Measurements from ENCODE around the gene GNPAT.

GNPAT gene

DNA sequence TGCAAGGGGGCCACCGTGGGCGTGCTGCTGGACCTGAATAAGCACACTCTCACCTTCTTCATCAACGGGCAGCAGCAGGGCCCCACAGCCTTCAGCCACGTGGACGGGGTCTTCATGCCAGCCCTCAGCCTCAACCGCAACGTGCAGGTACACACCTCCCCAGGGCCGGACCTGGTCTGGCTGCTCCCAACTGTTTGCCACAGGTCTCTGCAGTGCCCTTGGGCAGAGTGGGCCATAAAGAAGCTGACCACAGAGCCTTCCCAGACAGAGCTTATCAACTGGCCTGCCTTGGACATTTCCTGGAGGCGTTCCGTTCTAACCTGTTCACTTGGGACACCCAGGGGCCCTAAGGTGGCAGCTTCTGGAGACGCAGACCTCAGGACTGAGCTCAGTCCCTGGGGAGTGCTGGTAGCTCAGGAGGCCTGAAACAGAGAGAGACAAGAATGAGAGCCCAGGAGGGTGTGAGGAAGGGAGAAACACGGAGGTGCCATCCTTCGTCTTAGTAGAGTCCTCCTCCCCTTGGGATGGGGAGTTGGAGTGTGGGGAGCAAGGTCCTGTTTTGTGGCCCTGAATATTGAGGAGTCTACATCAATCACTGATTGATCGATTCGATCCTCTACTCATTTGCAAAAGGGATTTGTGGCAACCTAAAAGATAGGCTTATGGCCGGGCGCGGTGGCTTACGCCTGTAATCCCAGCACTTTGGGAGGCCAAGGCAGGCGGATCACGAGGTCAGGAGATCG, 27.0 kb upstream of the GNPAT start:
- no peak for DNase-seq

DNA sequence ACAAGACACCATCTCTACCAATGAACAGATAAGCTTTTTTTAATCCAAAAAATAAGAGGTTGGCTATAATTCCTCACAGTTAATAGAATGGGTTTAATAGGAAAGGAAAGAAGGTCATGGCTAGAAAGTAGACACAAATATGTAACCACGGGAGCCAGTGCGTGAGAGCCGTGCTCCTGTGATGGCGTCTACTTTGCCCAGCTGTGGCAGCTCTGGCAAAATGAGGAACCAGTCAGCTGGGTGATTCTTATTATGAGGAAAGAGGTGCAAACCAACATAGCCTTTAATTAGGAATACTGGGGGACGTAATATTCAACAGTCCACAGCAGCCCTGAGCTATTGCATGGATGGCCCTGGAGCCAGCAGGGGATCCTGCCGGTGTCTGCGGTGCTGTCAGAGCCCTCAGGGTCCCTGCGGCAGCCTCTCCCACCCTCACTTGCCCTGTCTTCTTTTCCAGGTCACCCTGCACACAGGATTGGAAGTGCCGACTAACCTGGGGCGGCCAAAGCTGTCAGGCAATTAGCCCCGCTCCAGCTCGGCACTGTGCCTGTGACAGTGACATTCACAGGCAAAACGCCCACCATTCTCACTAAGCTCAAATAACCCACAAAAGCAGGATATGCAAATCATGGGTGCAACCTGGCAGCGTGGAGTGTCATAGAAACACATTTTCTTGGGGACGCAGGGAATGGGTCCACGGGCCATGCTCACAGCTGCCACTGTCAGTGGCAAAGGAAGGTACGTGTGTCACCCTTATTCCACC, 25.9 kb upstream of the GNPAT start:
- DNase-seq = no peak

GRCh38 chr1:231215681-231216385, 25.2 kb upstream of the GNPAT start:
- DNase-seq = no peak

DNA sequence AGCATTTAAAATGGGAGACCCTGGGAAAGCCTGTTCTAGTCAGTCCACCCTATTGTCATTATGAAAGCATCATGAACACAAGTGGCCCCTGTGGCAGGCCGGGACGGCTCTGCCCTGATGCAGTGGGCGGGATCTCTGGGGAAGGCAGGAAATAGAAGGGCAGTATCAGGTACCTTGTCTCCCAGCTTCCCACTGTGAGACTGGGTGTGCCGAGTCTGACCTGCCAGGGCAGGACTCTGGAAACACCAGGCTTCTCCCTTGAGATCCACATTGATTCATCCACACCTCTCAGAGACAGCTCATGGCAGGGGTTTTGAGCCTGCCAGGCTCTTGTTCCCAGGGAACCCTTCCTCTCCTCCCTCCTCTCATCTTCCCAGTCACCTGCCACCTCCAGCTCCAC, 24.5 kb upstream of the GNPAT start:
- no peak for DNase-seq

- no peak for DNase-seq
Observed at GRCh38 chr1:231217056-231217455, 24.0 kb upstream of the GNPAT start.

DNA sequence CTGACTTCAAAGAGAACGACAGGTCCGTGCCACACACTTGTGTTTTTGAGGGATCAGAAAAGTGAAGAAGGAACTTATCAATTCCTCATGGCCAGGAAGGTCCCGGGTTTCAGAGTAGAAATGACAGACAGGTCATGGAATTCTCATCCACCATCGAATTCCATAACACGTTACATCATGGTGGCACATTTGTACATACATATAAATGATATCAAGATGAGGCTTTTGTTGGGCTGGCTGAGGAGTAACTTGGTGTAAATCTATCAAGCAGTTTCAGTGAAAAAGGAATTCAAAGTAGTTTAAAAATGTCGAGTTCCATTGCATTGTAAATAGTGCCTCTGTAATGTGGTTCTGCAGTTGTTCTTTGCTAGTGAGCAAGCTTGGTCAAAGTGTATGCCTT, 22.9 kb upstream of the GNPAT start:
- no peak for DNase-seq

DNA sequence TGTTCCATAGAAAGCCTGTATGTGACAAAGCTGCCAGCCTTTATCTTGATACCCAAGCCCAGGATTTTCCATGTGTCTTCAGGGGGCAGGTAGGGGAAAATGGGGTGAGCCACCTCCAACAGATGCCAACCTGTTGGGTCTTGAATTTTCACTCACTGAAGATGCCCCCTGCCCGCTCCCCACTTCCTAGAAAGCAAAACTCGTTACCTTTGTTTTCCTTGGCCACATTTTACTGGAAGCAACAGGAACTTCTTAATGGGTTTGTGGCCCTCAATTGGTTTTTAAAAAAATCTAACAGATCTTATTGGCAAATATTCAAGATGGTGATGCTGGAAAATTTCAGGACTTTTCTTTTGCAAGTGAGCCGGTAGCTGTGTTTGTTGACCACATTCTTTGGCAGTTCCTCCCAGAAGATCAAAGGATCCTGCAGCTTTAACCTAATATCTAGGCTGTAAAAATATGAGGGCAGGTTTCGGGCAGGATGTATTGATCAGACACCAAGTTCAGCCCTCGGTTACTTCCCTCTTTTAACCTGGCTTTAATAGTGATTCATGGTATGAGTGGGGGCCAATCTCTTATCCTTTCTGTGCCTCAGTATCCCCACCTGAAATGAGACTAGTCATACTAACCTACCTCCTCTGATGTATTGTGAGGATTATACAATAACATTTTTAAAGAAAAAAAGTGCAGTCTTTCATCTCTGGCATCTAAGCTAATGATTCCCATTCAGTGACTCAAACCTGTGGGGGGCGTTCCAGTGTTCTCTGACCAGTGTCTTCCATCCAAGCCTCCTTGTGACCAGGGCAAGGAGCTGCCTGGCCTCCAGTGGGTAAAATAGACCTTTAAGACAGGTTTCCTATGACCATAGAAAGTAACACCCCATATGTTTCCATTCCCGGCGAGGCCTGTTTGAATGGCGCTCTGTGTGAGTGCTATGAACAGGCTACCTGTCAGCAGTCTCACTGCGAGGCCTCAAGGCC, 21.3 kb upstream of the GNPAT start:
- DNase-seq = no peak

DNA sequence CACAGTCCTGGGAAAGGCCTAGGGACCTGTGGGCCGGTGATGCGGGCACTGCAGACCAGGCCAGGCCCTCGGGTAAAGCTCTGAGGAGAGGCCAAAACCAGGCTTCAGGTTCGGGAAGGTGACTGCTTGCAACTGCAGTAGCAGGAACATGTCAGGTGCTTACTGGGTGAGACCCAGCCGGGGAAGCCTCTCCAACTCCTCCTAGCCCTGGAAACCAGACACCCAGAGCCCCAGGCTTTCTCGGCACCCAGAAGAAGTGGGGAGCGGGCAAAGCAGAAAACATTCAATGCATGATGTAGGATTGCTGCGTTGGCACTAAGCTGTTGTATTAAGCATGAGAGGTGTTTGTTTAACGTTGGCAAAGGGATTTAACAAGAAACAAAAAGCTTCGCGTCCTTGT, 20.2 kb upstream of the GNPAT start:
- no peak for DNase-seq

DNA sequence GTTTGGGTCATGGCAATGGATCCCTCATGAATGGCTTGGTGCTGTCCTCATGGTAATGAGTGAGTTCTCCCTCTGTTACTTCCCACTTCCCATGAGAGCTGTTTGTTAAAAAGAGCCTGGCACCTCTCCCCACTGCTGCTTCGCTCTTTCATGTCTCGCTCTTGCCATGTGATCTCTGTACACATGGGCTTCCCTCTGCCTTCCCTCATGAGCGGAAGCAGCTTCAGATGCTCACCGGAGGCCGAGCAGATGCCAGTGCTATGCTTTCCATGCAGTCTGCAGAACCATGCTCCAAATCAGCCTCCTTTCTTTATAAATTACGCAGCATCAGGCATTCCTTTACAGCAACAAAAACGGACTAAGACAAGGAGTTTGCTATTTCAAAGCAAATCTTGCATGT, 14.9 kb upstream of the GNPAT start:
- no peak for DNase-seq

DNA sequence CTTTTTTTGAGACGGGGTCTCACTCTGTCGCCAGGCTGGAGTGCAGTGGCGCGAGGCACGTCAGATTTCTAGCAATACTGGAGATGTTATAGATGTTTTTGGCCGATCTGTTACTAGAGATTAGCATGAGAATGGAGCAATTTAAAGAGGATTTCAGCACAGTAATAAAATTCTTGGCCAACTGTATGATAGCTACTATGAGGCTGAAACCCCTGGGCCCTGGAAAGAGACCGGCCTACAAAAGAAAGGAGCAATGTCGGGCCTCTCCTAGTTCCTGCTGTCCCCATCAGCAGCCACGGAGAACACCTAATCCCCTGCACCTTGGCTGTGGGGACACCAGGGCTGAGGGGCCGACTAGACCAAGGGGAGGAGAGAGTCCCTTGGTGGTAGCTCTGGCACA, 9.5 kb upstream of the GNPAT start:
- DNase-seq = no peak

GRCh38 chr1:231232870-231233734, 7.9 kb upstream of the GNPAT start:
- DNase-seq = no peak

DNA sequence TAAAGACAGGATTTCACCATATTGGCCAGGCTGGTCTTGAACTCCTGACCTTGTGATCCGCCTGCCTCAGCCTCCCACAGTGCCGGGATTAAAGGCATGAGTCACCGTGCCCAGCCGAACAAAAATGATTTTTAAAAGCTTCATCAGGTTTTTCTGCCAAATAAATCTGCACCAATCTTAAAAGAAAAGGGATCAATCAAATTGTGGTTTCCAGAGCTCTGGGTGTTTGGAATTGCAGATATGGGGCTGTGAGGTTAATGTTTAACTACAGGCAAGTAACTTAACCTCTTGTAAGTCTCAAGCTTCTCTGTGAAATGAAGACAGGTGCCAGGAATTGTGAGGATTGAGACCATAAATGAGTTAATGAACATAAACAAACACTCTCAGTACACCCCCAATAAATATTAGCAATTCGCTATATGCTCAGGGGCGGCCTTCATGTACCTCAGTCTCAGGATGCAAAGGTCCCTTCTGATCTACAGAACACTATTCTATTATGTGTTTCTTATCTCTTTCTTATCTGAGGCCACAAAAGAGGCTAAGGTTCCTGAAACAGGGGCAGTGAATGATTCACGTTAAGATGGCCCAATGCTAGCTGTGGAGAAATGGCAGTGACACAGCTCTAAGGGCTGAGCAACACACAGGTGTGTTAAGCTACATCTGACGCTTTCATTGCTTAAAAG, 7.1 kb upstream of the GNPAT start:
- no peak for DNase-seq

DNA sequence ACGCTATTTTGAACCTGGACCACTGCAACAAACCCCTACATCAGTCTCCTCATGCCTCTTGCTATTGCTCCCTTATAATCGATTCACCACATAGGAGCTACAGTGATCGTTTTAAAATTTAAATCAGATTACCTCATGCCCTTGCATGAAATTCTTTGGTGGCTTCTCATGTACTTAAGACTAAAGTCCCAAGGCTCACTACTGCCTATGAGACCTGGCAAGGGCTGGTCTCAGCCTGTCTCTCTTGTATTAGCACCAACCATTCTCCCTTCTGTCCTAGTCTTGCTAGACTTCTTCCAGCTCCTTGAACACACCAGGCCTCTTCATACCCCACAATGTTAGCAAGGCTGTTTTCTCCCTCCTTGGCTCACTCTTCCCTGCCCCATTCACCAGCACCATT, 6.5 kb upstream of the GNPAT start:
- no peak for DNase-seq

DNA sequence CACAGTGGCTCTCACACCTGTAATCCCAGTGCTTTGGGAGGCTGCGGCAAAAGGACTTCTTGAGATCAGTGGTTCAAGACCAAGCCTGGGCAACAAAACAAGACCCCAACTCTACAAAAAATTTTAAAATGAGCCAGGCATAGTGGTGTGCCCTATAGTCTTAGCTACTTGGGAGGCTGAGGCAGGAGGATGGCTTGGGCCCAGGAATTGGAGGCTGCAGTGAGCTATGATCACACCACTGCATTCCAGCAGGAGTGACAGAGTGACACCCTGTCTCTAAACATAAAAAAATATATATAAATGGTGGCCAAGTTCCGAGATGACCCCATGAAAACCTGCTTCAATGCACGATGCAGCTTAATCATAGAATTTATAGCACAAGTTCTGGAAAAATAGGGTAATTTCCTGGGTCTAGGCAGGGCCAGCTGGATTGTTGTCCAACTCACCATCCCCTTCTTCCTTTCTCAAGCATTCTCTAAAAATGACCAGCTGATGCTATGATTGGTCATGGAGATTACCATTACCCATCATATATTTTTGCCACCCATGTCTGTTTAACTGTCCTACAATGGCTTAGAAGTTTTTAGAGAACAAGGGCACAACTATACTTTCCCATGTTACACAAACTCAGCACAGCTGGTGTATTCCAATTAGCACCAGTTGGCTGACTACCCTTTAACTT, 5.3 kb upstream of the GNPAT start:
- DNase-seq = no peak

DNA sequence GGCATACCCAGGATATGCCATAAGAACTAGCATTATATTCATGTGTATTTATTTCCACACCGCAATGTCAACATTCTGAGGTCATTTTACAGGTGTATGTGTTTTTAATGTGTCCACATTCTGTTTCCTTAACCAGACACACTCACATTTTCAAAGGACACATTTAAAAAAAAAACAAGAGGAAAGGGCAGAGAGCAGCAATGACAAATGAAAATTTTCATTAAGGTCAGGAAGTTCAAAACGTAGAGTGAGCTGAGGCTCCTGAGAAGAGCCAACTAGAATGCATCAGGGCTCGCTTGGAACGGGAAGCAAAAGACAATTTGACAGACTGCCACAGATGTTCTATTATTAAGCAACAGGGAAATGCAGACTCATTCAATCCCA, 4.8 kb upstream of the GNPAT start:
- DNase-seq = no peak

DNA sequence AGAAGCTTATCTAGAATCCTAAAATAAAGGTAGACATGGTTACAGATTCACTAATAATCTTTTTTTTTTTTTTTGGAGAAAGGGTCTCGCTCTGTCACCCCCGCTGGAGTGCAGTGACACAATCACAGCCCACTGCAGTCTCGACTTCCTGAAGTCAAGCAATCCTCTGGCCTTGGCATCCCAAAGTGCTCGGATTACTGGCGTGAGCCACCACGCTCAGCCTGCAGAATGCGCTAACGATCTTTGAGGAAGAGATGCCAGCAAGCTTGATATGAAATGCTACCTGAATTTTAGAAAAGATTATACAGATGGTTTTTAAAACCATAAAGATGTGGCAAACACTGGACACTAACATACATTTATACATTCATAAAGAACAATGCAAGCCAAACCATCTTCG, 4.1 kb upstream of the GNPAT start:
- no peak for DNase-seq

DNA sequence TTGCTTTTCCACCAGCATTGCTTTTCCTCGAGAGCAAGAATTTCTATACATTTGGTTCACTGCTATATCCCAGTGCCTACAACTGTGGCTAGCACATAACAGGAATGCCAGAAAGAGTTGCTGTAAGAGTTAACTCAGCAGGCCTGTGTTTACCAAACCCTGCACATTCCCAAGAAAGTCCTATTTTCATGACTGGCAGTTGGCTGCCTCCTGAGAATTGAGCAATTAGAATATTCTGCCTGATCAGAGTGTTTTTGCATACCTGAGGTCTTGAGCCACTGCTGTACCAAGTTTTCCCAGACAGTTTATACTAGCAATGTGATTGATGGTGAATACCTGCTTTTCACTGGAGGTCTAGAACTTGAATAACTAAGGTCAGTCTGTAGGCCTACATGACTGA, 2.7 kb upstream of the GNPAT start:
- DNase-seq = no peak

DNA sequence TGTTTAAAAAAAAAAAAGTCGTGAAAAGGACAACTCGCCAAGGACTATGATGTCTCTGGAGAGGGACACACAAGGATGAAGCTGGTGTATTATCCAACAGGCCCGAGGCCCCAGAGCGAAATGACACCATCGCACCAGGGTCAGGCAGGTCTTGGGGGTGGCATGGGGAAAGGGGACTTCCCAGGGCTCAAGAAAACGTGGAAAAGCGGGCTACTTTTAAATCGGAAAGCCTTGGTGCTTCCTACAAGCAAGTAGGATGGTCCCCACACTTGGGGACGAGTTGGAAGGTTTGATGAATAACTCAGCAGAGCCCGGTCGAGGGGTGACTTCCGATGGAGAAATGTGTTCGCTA, 505 bp upstream of the GNPAT start:
- no peak for DNase-seq

DNA sequence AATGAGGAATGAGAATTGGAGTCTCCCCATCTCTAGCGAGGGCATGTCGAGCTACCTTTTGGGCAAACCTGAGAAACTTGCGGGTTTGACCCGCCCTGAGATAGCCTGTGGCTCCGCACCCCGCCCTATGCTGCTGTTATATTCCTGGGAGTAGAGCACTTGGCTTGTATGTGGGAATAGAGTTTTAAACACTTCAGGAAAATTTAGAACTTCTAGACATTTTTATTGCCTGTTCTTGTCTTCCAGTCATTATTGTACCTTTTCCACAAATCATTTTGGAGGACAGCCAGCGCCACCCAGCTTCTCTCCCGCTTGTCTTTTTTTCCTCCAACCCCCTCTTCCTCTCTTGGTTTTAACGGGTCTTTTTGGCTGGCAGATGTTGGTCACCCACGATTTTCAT, 738 bp downstream of the GNPAT start:
- DNase-seq = no peak

- no peak for DNase-seq
Observed at GRCh38 chr1:231242516-231243198, 1.6 kb downstream of the GNPAT start.

All from activated CD4-positive, CD25-positive, alpha-beta regulatory T cell treated with anti-CD3 and anti-CD28 coated beads, Interleukin-2, amount 50 U/mL, for 72 hours (primary cell).